Erythroblast (primary cell): Measurements from ENCODE around the gene ZKSCAN2.

Source experiments
- GATA1 ChIP-seq: IDR thresholded peaks from 2 replicates; pipeline ENCODE4 v1.6.1; 2011; ENCODE audit warnings: low read depth, mild to moderate bottlenecking, control low read depth, low read length, moderate library complexity
- POLR2A ChIP-seq: IDR thresholded peaks from 2 replicates; pipeline ENCODE4 v1.6.1; 2011; ENCODE audit warnings: mild to moderate bottlenecking, low read length

- TF ChIP-seq POLR2A (no peak), GATA1 (no peak)
Observed at GRCh38 chr16:25223964-25224363, 33.7 kb downstream of the ZKSCAN2 start.
